ENCODE results near the gene TMC7.

Gene TMC7

DNA sequence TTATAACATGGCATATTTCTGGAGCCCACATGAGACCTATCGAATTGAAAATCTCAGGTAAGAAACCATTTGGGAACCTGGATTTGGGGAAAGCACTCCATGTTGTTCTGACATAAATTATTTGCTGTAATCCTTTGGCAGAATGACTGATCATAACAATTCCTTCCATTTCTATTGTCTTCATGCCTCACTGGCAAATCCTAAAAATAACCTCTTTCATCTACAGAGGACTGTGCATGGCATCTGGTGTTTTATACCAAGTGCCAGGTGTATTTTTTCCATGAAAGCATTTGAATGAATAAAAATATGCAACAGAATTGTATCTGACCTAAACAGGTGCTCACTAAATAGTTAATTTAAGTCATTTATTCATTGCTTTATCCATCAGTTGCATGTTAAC is 50.0 kb downstream of the TMC7 start:
- no peak overlapping the region for H4K12ac ChIP-seq (ENCODE audit: low read depth, low read length)
- H2BK120ac ChIP-seq (ENCODE audit: insufficient read depth, low read length, poor library complexity), result no peak overlapping the region
- no peak overlapping the region for H2AK5ac ChIP-seq (ENCODE audit: low read length)
- H3K27ac ChIP-seq (ENCODE audit: low read depth, low read length), result no peak overlapping the region
- no peak overlapping the region for H3K4me3 ChIP-seq (ENCODE audit: low read depth, low read length)
- no peak overlapping the region for H3K23ac ChIP-seq (ENCODE audit: low read length)
- no CpG with 5 or more reads among the region's 1 CpG for WGBS (ENCODE audit: extremely low coverage, insufficient coverage, insufficient read length)
- no peak overlapping the region for H3K9ac ChIP-seq (ENCODE audit: low read length)
- no peaks in the 10 kb centered on the region for H3K4me1 ChIP-seq (ENCODE audit: control insufficient read depth in 1 of 2, insufficient read depth in 2 of 2, low read length in 2 of 2)
- H3K9me3 ChIP-seq (ENCODE audit: insufficient read depth, low read depth, low read length), result peaks cover 1% of the 10 kb centered on the region
- DNase-seq, result no peak
- no peak overlapping the region for H3K14ac ChIP-seq (ENCODE audit: low read length)
- no peaks in the 10 kb centered on the region for H3K79me2 ChIP-seq (ENCODE audit: control insufficient read depth, insufficient read depth, low read length, poor library complexity)
- H4K91ac ChIP-seq (ENCODE audit: low read depth, low read length), result no peak overlapping the region
- no peak overlapping the region for H2AFZ ChIP-seq (ENCODE audit: insufficient read depth, low read length, poor library complexity)
- H3K36me3 ChIP-seq (ENCODE audit: control insufficient read depth in 1 of 2, insufficient read depth in 2 of 2, low read length in 2 of 2), result peaks cover 0 to 2% of the 10 kb centered on the region in 2 experiments
- no peak overlapping the region for H2BK12ac ChIP-seq (ENCODE audit: low read length)
- no peak overlapping the region for H2BK5ac ChIP-seq (ENCODE audit: low read depth, low read length, poor library complexity)
- H3K18ac ChIP-seq (ENCODE audit: low read length), result no peak overlapping the region
- H3K4me2 ChIP-seq (ENCODE audit: low read length), result no peak overlapping the region
- H3K27me3 ChIP-seq (ENCODE audit: insufficient read depth, low read length), result no peaks in the 10 kb centered on the region
- H3K79me1 ChIP-seq (ENCODE audit: low read length), result no peaks in the 10 kb centered on the region
- H4K8ac ChIP-seq (ENCODE audit: low read depth, low read length), result no peak overlapping the region
- H3K4ac ChIP-seq (ENCODE audit: low read depth, low read length), result no peak overlapping the region

DNA sequence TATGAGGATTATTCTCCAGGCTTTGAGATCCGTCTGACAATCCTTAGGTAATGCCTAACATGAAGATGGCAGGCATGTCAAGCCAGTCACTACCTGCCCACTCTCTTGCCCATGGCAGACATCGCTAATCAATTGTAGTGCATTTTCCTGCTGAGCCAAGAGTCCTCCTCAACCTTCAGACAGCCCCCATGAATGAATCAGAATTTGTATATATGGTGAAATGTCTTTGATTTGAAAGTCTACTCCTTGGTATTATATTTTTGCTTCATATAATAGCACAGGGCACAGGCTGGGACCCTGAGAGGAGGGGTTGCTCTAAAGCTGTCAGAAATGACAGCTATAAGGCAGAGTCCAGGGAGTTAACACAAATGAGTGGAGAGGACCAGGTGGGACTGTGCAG is 56.7 kb downstream of the TMC7 start:
- Histone ChIP-seq H4K8ac (ENCODE audit: low read depth, low read length) (no peak overlapping the region), H3K79me2 (ENCODE audit: control insufficient read depth, insufficient read depth, low read length, poor library complexity) (no peaks in the 10 kb centered on the region), H3K4me1 (ENCODE audit: control insufficient read depth in 1 of 2, insufficient read depth in 2 of 2, low read length in 2 of 2) (no peaks in the 10 kb centered on the region), H3K27me3 (ENCODE audit: insufficient read depth, low read length) (no peaks in the 10 kb centered on the region), H2AK5ac (ENCODE audit: low read length) (no peak overlapping the region), H3K18ac (ENCODE audit: low read length) (no peak overlapping the region), H2AFZ (ENCODE audit: insufficient read depth, low read length, poor library complexity) (no peak overlapping the region), H2BK5ac (ENCODE audit: low read depth, low read length, poor library complexity) (no peak overlapping the region), H3K4ac (ENCODE audit: low read depth, low read length) (no peak overlapping the region), H3K4me2 (ENCODE audit: low read length) (no peak overlapping the region), H3K9me3 (ENCODE audit: insufficient read depth, low read depth, low read length) (no peaks in the 10 kb centered on the region), H3K14ac (ENCODE audit: low read length) (no peak overlapping the region), H4K12ac (ENCODE audit: low read depth, low read length) (no peak overlapping the region), H3K79me1 (ENCODE audit: low read length) (no peaks in the 10 kb centered on the region), H3K4me3 (ENCODE audit: low read depth, low read length) (no peak overlapping the region), H2BK12ac (ENCODE audit: low read length) (no peak overlapping the region), H2BK120ac (ENCODE audit: insufficient read depth, low read length, poor library complexity) (no peak overlapping the region), H3K9ac (ENCODE audit: low read length) (no peak overlapping the region), H3K36me3 (ENCODE audit: control insufficient read depth in 1 of 2, insufficient read depth in 2 of 2, low read length in 2 of 2) (peaks cover 0 to 2% of the 10 kb centered on the region in 2 experiments), H3K27ac (ENCODE audit: low read depth, low read length) (no peak overlapping the region), H4K91ac (ENCODE audit: low read depth, low read length) (no peak overlapping the region), H3K23ac (ENCODE audit: low read length) (no peak overlapping the region)
- no CpG with 5 or more reads among the region's 2 CpGs for WGBS (ENCODE audit: extremely low coverage, insufficient coverage, insufficient read length)
- no peak for DNase-seq

DNA sequence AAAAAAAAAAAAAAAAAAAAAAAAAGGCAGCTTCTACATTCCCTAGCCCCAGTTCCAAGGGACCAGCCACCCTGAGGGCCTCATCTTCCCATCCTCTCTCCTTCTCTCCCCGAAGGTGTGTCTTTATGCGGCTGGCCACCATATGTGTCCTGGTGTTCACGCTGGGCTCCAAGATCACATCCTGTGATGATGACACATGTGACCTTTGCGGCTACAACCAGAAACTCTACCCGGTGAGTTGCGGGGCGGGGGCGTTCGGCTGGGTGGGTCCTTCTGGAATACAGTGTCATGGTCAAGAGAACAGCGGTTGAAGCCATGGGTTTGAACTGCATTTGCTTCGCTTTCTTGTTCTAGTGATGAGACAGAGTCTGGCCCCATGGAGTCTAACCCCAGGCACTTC is 61.0 kb downstream of the TMC7 start:
- H3K4me3 ChIP-seq (ENCODE audit: low read depth, low read length), result no peak overlapping the region
- H3K14ac ChIP-seq (ENCODE audit: low read length), result no peak overlapping the region
- no peak overlapping the region for H4K12ac ChIP-seq (ENCODE audit: low read depth, low read length)
- no peak for DNase-seq
- no peak overlapping the region for H2AFZ ChIP-seq (ENCODE audit: insufficient read depth, low read length, poor library complexity)
- no peaks in the 10 kb centered on the region for H3K79me1 ChIP-seq (ENCODE audit: low read length)
- H2BK120ac ChIP-seq (ENCODE audit: insufficient read depth, low read length, poor library complexity), result no peak overlapping the region
- no peak overlapping the region for H3K27ac ChIP-seq (ENCODE audit: low read depth, low read length)
- no peak overlapping the region for H2BK5ac ChIP-seq (ENCODE audit: low read depth, low read length, poor library complexity)
- no peaks in the 10 kb centered on the region for H3K27me3 ChIP-seq (ENCODE audit: insufficient read depth, low read length)
- H2AK5ac ChIP-seq (ENCODE audit: low read length), result no peak overlapping the region
- no peak overlapping the region for H2BK12ac ChIP-seq (ENCODE audit: low read length)
- no peak overlapping the region for H3K4ac ChIP-seq (ENCODE audit: low read depth, low read length)
- H4K8ac ChIP-seq (ENCODE audit: low read depth, low read length), result no peak overlapping the region
- no peak overlapping the region for H3K18ac ChIP-seq (ENCODE audit: low read length)
- no CpG with 5 or more reads among the region's 11 CpGs for WGBS (ENCODE audit: extremely low coverage, insufficient coverage, insufficient read length)
- no peak overlapping the region for H4K91ac ChIP-seq (ENCODE audit: low read depth, low read length)
- no peaks in the 10 kb centered on the region for H3K4me1 ChIP-seq (ENCODE audit: control insufficient read depth in 1 of 2, insufficient read depth in 2 of 2, low read length in 2 of 2)
- H3K9me3 ChIP-seq (ENCODE audit: insufficient read depth, low read depth, low read length), result no peaks in the 10 kb centered on the region
- H3K36me3 ChIP-seq (ENCODE audit: control insufficient read depth in 1 of 2, insufficient read depth in 2 of 2, low read length in 2 of 2), result no peaks in the 10 kb centered on the region
- no peak overlapping the region for H3K4me2 ChIP-seq (ENCODE audit: low read length)
- H3K23ac ChIP-seq (ENCODE audit: low read length), result no peak overlapping the region
- H3K9ac ChIP-seq (ENCODE audit: low read length), result no peak overlapping the region
- no peaks in the 10 kb centered on the region for H3K79me2 ChIP-seq (ENCODE audit: control insufficient read depth, insufficient read depth, low read length, poor library complexity)

DNA sequence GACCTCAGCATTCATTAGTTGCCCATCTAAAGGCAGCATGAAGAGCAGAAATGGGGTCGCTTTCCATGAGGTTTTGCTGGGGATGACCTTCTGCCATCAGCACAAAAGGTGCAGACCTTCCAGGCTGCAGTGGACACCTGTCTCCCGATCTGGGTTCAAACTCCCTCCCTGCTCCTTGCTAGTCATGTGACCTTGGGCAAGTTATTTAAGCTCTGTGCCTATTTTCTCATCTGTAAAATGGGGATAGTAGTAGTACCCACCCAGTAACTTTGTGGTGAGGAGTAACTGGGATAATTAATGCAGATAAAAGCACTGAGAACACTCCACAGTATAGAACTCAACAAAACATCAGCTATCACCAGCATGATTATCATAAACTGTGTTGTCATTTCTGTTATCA is 62.3 kb downstream of the TMC7 start:
- H3K9me3 ChIP-seq (ENCODE audit: insufficient read depth, low read depth, low read length), result no peaks in the 10 kb centered on the region
- H3K4me3 ChIP-seq (ENCODE audit: low read depth, low read length), result no peak overlapping the region
- no CpG with 5 or more reads among the region's 2 CpGs for WGBS (ENCODE audit: extremely low coverage, insufficient coverage, insufficient read length)
- H4K91ac ChIP-seq (ENCODE audit: low read depth, low read length), result no peak overlapping the region
- no peaks in the 10 kb centered on the region for H3K36me3 ChIP-seq (ENCODE audit: control insufficient read depth in 1 of 2, insufficient read depth in 2 of 2, low read length in 2 of 2)
- H2AFZ ChIP-seq (ENCODE audit: insufficient read depth, low read length, poor library complexity), result no peak overlapping the region
- H2AK5ac ChIP-seq (ENCODE audit: low read length), result no peak overlapping the region
- no peak overlapping the region for H3K9ac ChIP-seq (ENCODE audit: low read length)
- no peak overlapping the region for H2BK12ac ChIP-seq (ENCODE audit: low read length)
- no peak overlapping the region for H3K14ac ChIP-seq (ENCODE audit: low read length)
- H3K23ac ChIP-seq (ENCODE audit: low read length), result no peak overlapping the region
- H3K79me2 ChIP-seq (ENCODE audit: control insufficient read depth, insufficient read depth, low read length, poor library complexity), result no peaks in the 10 kb centered on the region
- H3K27me3 ChIP-seq (ENCODE audit: insufficient read depth, low read length), result no peaks in the 10 kb centered on the region
- no peaks in the 10 kb centered on the region for H3K79me1 ChIP-seq (ENCODE audit: low read length)
- H2BK5ac ChIP-seq (ENCODE audit: low read depth, low read length, poor library complexity), result no peak overlapping the region
- no peak overlapping the region for H2BK120ac ChIP-seq (ENCODE audit: insufficient read depth, low read length, poor library complexity)
- H4K8ac ChIP-seq (ENCODE audit: low read depth, low read length), result no peak overlapping the region
- no peak for DNase-seq
- no peak overlapping the region for H3K27ac ChIP-seq (ENCODE audit: low read depth, low read length)
- no peak overlapping the region for H3K4me2 ChIP-seq (ENCODE audit: low read length)
- no peaks in the 10 kb centered on the region for H3K4me1 ChIP-seq (ENCODE audit: control insufficient read depth in 1 of 2, insufficient read depth in 2 of 2, low read length in 2 of 2)
- no peak overlapping the region for H3K18ac ChIP-seq (ENCODE audit: low read length)
- no peak overlapping the region for H4K12ac ChIP-seq (ENCODE audit: low read depth, low read length)
- no peak overlapping the region for H3K4ac ChIP-seq (ENCODE audit: low read depth, low read length)

All from trophoblast cell (in vitro differentiated cells and primary cell).